Sigmoid colon (tissue), 4 donors: Measurements from ENCODE around the gene ABCC6.

Experiments
- CTCF ChIP-seq, 4 experiments: fragments of 450-650 bp in 3 of 4; fragments of 200-600 bp in 1 of 4; IDR thresholded peaks; one replicate each; pipeline ENCODE4 v1.5.1; 2016 to 2019; ENCODE audit warnings: antibody characterized with exemption in 4 of 4, mild to moderate bottlenecking in 3 of 4, moderate library complexity in 2 of 4
- EP300 ChIP-seq, 4 donors: sonication (generic); formaldehyde crosslinking; IDR thresholded peaks; one replicate each; pipeline ENCODE4 v1.6.1; 2017; ENCODE audit warnings: antibody characterized with exemption in 4 of 4
- POLR2AphosphoS5 ChIP-seq, 4 donors: sonication (generic); formaldehyde crosslinking; IDR thresholded peaks; one replicate each; pipeline ENCODE4 v1.6.1; 2017; ENCODE audit warnings: antibody characterized with exemption in 4 of 4

DNA sequence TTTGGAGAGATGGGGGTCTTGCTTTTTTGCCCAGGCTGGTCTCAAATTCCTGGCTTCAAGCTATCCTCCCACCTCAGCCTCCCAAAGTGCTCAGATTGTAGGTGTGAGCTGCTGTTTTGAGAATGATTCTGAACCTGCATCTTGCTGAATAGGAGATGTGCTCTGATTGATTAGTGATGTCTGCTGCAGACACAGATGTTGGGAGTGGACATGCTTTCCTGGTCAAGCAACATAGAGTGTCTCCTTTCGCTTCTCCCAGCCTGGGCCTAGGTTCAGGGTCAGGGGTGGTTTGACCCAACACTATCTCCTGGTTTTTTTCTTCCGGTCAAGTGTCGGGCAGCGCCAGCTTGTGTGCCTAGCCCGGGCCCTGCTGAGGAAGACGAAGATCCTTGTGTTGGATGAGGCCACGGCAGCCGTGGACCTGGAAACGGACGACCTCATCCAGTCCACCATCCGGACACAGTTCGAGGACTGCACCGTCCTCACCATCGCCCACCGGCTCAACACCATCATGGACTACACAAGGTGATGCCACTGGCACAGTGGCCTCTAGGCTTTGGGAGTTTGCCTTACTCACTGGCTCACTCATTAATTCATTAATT lies 85.2 kb downstream of the ABCC6 start:
- TF ChIP-seq CTCF (IDR thresholded peaks at IDR 0.05) (no peak), EP300 (IDR thresholded peaks at IDR 0.05) (no peak), POLR2AphosphoS5 (IDR thresholded peaks at IDR 0.05) (no peak)
